HG03108 (cell line): ENCODE results near the gene DNAI2.

Source experiments
- ATAC-seq: cut with Tn5 transposase; IDR thresholded peaks from one replicate; pipeline ENCODE4 v1.9.1; 2021; ENCODE audit warnings: moderate library complexity; ENCODE audit not compliant: unreplicated experiment

DNAI2 gene

DNA sequence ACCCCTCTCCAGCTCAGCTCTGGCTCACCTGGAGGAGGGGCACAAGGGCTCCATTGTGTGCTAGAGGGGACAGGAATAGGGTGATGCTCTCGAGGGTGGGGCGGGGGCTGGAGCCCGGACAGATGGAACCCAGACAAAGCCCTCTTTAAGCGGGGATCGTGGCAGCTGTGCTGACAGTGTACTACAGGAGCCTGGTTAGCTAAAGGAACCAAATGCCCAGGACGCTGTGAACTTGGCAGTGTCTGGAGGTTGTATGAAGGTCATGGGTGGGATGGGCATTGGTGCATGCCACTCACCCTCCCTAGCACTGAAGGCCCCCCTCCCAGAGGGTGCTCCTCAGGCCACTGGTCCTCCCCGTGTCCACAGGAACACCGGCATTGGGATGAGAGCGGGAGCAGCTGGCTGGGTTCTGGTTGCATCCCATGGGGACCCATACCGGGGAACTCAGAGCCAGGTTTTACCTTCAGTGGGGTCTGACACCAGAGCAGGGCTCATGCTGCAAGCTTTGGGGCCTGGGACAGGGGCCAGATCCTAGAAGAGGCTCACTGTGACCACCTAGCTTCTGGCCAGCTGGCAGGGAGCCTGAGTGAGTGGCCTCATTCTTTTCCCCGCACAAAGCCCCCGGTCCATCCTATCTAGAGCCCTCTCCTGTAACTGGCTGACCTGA lies 63.9 kb downstream of the DNAI2 start:
- ATAC-seq, result no peak

- ATAC-seq, result no peak
Observed at GRCh38 chr17:74339537-74340195, 65.6 kb downstream of the DNAI2 start.

DNA sequence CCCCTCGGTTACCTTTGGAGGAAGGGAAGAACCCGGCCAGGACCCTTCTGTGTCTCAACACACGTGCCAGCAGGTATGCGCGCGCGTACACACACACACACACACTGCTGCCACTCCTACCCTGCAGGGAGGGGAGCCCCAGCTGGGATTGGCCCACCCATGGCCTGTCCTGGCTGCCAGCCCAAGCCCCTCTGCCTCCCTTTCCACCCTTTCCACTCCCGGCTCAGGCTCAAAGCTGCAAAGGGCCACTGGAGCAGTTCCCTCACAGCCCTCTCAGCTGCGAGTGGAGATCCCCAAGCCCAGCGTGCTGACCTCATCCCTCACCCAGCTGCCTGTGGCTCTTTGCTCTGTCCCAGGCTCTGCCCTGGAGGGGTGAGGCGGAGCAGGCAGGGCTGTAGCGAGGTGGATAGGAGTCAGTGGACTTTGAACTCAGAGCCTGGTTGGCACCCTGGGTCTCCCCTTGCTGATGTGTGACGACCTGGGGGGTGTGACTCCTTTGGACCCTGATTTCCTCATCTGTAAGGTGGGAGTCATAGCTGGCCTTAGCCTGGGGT lies 66.5 kb downstream of the DNAI2 start:
- ATAC-seq, result no peak

DNA sequence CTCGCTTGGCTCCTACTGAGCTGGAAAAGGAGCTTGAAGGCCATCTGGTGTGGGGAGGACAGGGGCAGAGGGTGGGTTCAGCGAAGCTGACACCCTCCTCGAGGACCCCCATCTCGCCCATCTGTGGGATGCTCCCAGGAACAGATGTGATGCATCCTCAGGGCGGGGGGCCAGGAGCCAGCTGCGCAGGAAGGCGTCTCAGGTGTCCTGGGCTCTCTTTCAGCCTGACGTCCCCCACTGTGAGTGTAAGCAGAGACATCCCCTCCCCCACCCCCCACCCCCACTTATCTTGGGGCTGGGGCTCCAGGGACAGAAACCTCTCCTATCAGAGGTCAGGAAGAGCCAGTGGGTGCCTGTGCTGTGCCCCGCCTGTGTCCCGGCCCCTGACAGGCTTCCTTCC lies 68.2 kb downstream of the DNAI2 start:
- ATAC-seq, result no peak

DNA sequence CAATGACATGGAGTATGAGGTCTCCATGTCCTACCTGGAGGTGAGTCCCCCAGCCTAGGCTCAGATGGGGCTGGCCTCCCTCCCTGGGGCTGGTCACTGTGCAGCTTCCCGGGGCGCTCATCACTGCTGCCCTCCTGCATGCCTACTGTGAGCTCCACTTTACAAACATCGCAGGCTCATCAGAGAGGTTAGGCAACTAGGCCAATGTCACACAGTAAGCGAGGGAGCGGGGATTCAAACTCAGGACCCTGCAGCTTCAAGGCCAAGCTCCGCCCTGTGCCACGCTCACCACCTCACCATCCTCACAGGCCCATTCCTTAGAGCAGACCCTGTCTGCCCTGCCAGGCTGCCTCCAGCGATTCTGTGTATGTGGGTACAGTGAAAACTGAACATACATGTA lies 69.1 kb downstream of the DNAI2 start:
- ATAC-seq, result no peak

GRCh38 chr17:74343526-74344284 lies 69.7 kb downstream of the DNAI2 start:
- no peak for ATAC-seq

GRCh38 chr17:74344658-74345057 lies 70.6 kb downstream of the DNAI2 start:
- no peak for ATAC-seq

- no peak for ATAC-seq
Observed at GRCh38 chr17:74345433-74346241, 71.6 kb downstream of the DNAI2 start.

DNA sequence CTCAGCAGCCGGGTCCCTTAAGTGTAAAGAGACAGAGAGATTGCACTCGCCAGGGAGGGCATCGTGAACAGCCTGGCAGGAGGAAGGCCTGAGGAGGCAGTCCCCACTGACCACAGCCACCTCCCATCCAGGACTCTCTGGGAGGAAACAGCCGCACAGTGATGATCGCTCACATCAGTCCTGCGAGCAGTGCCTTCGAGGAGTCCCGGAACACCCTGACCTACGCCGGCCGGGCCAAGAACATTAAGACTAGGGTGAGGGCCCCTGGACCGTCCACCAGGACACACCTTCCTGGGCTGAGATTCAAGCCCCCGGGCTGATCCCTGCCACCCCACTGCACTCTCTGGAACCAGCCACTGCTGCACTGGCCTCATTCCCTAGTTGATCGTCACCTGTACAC lies 73.6 kb downstream of the DNAI2 start:
- ATAC-seq, result no peak

- no peak for ATAC-seq
Observed at GRCh38 chr17:74349120-74349519, 75.1 kb downstream of the DNAI2 start.

DNA sequence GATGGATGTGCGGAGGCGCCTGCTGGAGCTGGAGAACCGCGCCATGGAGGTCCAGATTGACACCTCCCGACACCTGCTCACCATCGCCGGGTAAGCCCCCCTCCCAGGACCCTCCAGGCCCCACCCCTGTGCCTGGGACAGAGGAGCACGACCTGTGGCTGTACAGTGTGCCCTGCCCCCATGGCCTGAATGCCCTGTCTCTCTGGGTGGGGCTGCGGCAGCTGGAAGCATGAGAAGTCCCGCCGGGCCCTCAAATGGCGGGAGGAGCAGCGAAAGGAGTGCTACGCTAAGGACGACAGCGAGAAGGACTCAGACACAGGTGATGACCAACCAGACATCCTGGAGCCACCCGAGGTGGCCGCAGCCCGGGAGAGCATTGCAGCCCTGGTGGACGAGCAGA lies 76.5 kb downstream of the DNAI2 start:
- ATAC-seq, result no peak

DNA sequence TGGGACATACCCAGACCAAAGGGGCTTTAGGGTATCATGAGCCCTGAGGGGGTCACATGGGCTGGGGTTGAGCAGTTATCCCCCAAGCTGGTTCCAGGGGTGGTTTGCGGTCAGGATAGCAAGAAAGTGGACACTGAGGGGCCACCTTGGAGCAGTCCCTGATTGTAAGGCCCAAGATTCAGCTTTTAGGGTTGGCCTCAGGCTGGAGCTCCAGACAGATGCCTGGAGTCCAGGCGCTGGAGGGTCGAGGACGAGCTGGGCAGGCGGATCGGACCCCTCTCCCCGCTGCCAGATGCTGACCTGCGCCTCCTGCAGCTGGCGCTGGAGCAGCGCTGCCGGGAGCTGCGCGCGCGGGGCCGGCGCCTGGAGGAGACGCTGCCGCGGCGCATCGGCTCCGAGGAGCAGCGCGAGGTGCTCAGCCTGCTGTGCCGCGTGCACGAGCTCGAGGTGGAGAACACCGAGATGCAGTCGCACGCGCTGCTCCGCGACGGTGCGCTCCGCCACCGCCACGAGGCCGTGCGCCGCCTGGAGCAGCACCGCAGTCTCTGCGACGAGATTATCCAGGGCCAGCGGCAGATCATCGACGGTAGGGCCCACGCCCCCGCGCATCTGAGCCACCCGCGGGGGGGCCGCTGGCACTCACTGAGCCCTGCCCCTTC lies 77.6 kb downstream of the DNAI2 start:
- ATAC-seq, result no peak

DNA sequence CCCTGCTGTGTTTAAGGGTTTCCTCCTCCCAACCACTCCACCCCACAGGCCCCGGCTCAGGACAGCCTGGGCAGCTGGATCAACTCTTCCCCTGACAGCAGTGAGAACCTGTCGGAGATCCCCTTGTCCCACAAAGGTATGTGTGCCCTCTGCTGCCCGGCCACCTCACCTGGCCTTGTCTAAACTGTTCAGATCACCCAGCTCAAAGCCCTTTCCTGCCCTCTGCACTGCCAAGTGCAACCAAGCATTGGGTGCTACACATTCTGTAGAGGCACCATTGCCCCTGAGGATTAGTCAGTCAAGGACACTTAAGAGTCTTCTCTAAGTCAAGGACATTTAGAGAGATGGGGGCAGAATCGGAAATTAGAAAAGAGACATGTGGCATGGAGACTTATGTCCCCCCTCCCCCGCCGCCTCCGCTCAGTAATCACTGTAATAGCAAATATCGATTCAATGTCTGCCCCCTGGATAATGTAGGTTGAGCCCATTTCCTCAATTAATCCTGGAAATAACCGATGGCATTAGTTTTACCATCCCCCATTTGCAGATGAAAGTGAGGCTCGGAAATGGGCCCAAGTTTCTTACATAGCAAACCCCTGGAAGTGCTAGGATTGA lies 79.5 kb downstream of the DNAI2 start:
- no peak for ATAC-seq

GRCh38 chr17:74354123-74354522 lies 80.1 kb downstream of the DNAI2 start:
- no peak for ATAC-seq

DNA sequence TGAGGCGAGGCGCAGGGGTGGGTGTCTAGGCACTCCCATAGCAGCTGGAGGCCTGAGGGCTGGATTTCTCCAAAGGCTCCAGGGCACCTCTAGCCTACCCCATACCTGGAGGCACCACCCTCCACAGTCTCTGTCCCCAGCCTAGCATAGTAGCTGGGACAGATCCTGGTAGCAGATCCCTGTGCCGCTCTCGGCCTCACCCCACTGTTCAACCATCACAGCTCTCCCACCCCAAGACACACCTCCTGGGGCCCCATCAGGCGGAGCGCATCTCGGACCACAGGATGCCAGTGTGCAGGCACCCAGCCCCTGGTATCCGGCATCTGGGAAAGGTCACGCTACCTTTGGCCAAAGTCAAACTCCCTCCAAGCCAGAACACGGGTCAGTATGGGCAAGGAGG lies 80.5 kb downstream of the DNAI2 start:
- no peak for ATAC-seq

DNA sequence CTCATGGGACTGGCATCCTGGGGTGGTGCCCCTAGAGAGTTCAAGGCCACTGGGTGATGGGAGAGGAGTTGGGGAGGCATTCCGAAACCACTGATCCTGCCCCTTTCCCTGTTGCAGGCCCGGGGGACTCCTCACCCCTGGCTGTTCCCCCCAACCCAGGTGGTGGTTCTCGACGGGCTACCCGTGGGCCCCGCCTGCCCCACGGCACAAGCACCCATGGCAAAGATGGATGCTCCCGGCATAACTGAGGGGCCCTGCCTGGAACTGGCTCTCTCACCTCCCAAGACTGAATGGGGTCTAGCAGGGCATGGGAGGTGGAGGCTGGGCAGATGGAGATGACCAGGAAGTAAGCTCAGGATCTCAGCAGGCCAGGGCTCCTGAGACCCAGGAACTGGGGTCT lies 81.0 kb downstream of the DNAI2 start:
- no peak for ATAC-seq

- no peak for ATAC-seq
Observed at GRCh38 chr17:74356646-74357465, 82.8 kb downstream of the DNAI2 start.

- no peak for ATAC-seq
Observed at GRCh38 chr17:74357466-74357809, 83.4 kb downstream of the DNAI2 start.

GRCh38 chr17:74358697-74359096 lies 84.7 kb downstream of the DNAI2 start:
- ATAC-seq, result no peak
